IMR-90 (cell line): ENCODE data around the gene PRR5L. TPM values are rescaled to one million over a fixed set of nuclear protein-coding genes. Genes with fewer than 3 reads are reported as not detected.
A peak's percentile ranks its signal among the peaks of the same experiment; 100 is the strongest.

ENCODE experiments used
- ATAC-seq: fragments of 200-7000 bp; cut with Tn5 transposase; 2 replicates; pipeline ENCODE4 v1.9.1; 2020; ENCODE audit warnings: low read depth, mild to moderate bottlenecking, moderate library complexity
- BruUV-seq: library from RNA; stranded (reverse); fragments of 400-500 nt; replicated peaks from 2 replicates; lab custom pipeline; 2021; lab: Mats Ljungman, UMichigan
- CTCF ChIA-PET: fragments of 300-600 bp; formaldehyde crosslinking; extraction: SDS; loops from one replicate; lab custom pipeline; 2021; ENCODE audit warnings: antibody characterized with exemption; lab: Yijun Ruan, JAX
- POLR2A ChIA-PET: fragments of 300-600 bp; sonication (Branson Sonifier 250); formaldehyde crosslinking; loops from one replicate; lab custom pipeline; 2022; ENCODE audit warnings: antibody characterized with exemption; ENCODE audit not compliant: unreplicated experiment; lab: Charles Lee
- DNase-seq: peaks from one replicate; pipeline ENCODE4 v3.0.0; 2013
- H2AFZ ChIP-seq: replicated peaks from 2 replicates; pipeline ENCODE3; 2013; ENCODE audit warnings: low read length, mild to moderate bottlenecking; ENCODE audit not compliant: poor library complexity
- H2AK5ac ChIP-seq: 2 replicates; pipeline ENCODE4 v1.6.1; 2013; ENCODE audit warnings: low read depth, low read length, inconsistent platforms
- H2AK9ac ChIP-seq: replicated peaks from 2 replicates; pipeline ENCODE3; 2013; ENCODE audit warnings: mild to moderate bottlenecking, low read depth, low read length, moderate library complexity; ENCODE audit not compliant: poor library complexity
- H2BK120ac ChIP-seq: 2 replicates; pipeline ENCODE4 v1.6.1; 2013; ENCODE audit warnings: low read depth, low read length, inconsistent platforms
- H2BK15ac ChIP-seq: 3 replicates; pipeline ENCODE4 v1.6.1; 2013; ENCODE audit warnings: low read depth, low read length, inconsistent platforms
- H2BK20ac ChIP-seq: 2 replicates; pipeline ENCODE4 v1.6.1; 2013; ENCODE audit warnings: low read depth, mild to moderate bottlenecking, inconsistent platforms, low read length, moderate library complexity
- H2BK5ac ChIP-seq: 2 replicates; pipeline ENCODE4 v1.6.1; 2013; ENCODE audit warnings: mild to moderate bottlenecking, low read depth, low read length, inconsistent platforms; ENCODE audit not compliant: poor library complexity, severe bottlenecking
- H3K14ac ChIP-seq: replicated peaks from 2 replicates; pipeline ENCODE4 v1.6.1; 2013; ENCODE audit warnings: low read depth, low read length, inconsistent platforms
- H3K18ac ChIP-seq: 2 replicates; pipeline ENCODE4 v1.6.1; 2013; ENCODE audit warnings: low read depth, low read length, control low read depth
- H3K23ac ChIP-seq: 2 replicates; pipeline ENCODE4 v1.6.1; 2013; ENCODE audit warnings: low read depth, low read length, inconsistent platforms
- H3K27ac ChIP-seq: 2 replicates; pipeline ENCODE4 v1.5.1; 2013; ENCODE audit warnings: mild to moderate bottlenecking, control low read depth, low read length; ENCODE audit not compliant: insufficient read depth
- H3K27me3 ChIP-seq: 2 replicates; pipeline ENCODE4 v1.6.1; 2013; ENCODE audit warnings: low read length; ENCODE audit not compliant: control insufficient read depth, insufficient read depth
- H3K36me3 ChIP-seq: 2 replicates; pipeline ENCODE4 v1.6.1; 2013; ENCODE audit warnings: low read length, mixed read lengths; ENCODE audit not compliant: control insufficient read depth, insufficient read depth
- H3K4ac ChIP-seq: 2 replicates; pipeline ENCODE4 v1.6.1; 2013; ENCODE audit warnings: low read depth, low read length, inconsistent platforms
- H3K4me1 ChIP-seq: 2 replicates; pipeline ENCODE4 v1.6.1; 2013; ENCODE audit warnings: low read length, mixed read lengths; ENCODE audit not compliant: control insufficient read depth, insufficient read depth
- H3K4me2 ChIP-seq: 2 replicates; pipeline ENCODE4 v1.6.1; 2013; ENCODE audit warnings: low read depth, mild to moderate bottlenecking, control low read depth, low read length, moderate library complexity
- H3K4me3 ChIP-seq: 2 replicates; pipeline ENCODE4 v1.5.1; 2013; ENCODE audit warnings: low read depth, mild to moderate bottlenecking, control low read depth, low read length, moderate library complexity; ENCODE audit not compliant: insufficient read depth
- H3K56ac ChIP-seq: 2 replicates; pipeline ENCODE4 v1.6.1; 2013; ENCODE audit warnings: low read length, inconsistent platforms; ENCODE audit not compliant: insufficient read depth; ENCODE audit errors: extremely low read depth
- H3K79me1 ChIP-seq, 2 experiments: 2 replicates each; pipeline ENCODE4 v1.6.1; 2013; ENCODE audit warnings: low read length in 2 of 2, inconsistent platforms in 1 of 2, low read depth in 1 of 2
- H3K9ac ChIP-seq: 2 replicates; pipeline ENCODE4 v1.6.1; 2013; ENCODE audit warnings: low read depth, low read length, control low read depth
- H3K9me1 ChIP-seq: 2 replicates; pipeline ENCODE4 v1.6.1; 2013; ENCODE audit warnings: low read length, inconsistent platforms; ENCODE audit not compliant: insufficient read depth
- H3K9me3 ChIP-seq: 2 replicates; pipeline ENCODE4 v1.6.1; 2013; ENCODE audit warnings: low read length; ENCODE audit not compliant: control insufficient read depth, insufficient read depth
- H4K20me1 ChIP-seq: 2 replicates; pipeline ENCODE4 v1.6.1; 2013; ENCODE audit warnings: low read length, inconsistent platforms; ENCODE audit not compliant: insufficient read depth
- H4K5ac ChIP-seq: 2 replicates; pipeline ENCODE4 v1.6.1; 2013; ENCODE audit warnings: mild to moderate bottlenecking, low read depth, low read length, control low read depth
- H4K8ac ChIP-seq, 2 experiments: 2 replicates each; pipeline ENCODE4 v1.6.1; 2013; ENCODE audit warnings: low read depth in 2 of 2, low read length in 2 of 2, control low read depth in 1 of 2, inconsistent platforms in 1 of 2
- H4K91ac ChIP-seq: 2 replicates; pipeline ENCODE4 v1.6.1; 2013; ENCODE audit warnings: low read depth, low read length, inconsistent platforms; ENCODE audit not compliant: insufficient read depth
- BHLHE40 ChIP-seq: fragments of 150-350 bp; IDR thresholded peaks from 2 replicates; pipeline ENCODE4 v1.6.1; 2016; ENCODE audit warnings: mild to moderate bottlenecking, low read depth, low read length
- CHD1 ChIP-seq: IDR thresholded peaks from 2 replicates; pipeline ENCODE4 v1.6.1; 2012; ENCODE audit warnings: low read depth, low read length, improper control_type of control experiment
- FOS ChIP-seq: fragments of 150-350 bp; IDR thresholded peaks from 2 replicates; pipeline ENCODE4 v1.6.1; 2016; ENCODE audit warnings: low read depth, low read length
- MAFK ChIP-seq: IDR thresholded peaks from 2 replicates; pipeline ENCODE4 v1.6.1; 2012; ENCODE audit warnings: low read depth, low read length, improper control_type of control experiment
- MAZ ChIP-seq: IDR thresholded peaks from 2 replicates; pipeline ENCODE4 v1.6.1; 2012; ENCODE audit warnings: low read depth, mild to moderate bottlenecking, low read length, improper control_type of control experiment, moderate library complexity, borderline replicate concordance
- MXI1 ChIP-seq: IDR thresholded peaks from 2 replicates; pipeline ENCODE4 v1.6.1; 2012; ENCODE audit warnings: low read depth, mild to moderate bottlenecking, low read length, moderate library complexity, borderline replicate concordance
- POLR2A ChIP-seq: IDR thresholded peaks from 2 replicates; pipeline ENCODE4 v1.6.1; 2012; ENCODE audit warnings: mild to moderate bottlenecking, low read depth, low read length
- RAD21 ChIP-seq: IDR thresholded peaks from 2 replicates; pipeline ENCODE4 v1.6.1; 2012; ENCODE audit warnings: low read length, improper control_type of control experiment
- RCOR1 ChIP-seq: IDR thresholded peaks from 2 replicates; pipeline ENCODE4 v1.6.1; 2012; ENCODE audit warnings: mild to moderate bottlenecking, low read length, improper control_type of control experiment; ENCODE audit not compliant: insufficient replicate concordance
- SMC3 ChIP-seq: fragments of 150-350 bp; IDR thresholded peaks from 2 replicates; pipeline ENCODE4 v1.6.1; 2016; ENCODE audit warnings: low read depth, mild to moderate bottlenecking, antibody characterized with exemption, low read length, moderate library complexity
- WGBS, 2 experiments: methylation state at CpG; one replicate each; pipeline versions ENCODE4 v1.1.5 to v1.1.7; 2013; ENCODE audit warnings: missing lambda C conversion rate in 2 of 2; ENCODE audit not compliant: insufficient read length in 1 of 2; ENCODE audit errors: extremely low coverage in 2 of 2; 5-methylcytosine and 5-hydroxymethylcytosine counted together
- dilution Hi-C: fragments of 300-500 bp; cut with HindIII; formaldehyde crosslinking; loops from one replicate; pipeline ENCODE4 v1.14.3; 2018; ENCODE audit warnings: low sequenced_read_pairs; ENCODE audit not compliant: unreplicated experiment
- in situ Hi-C: fragments of 300-500 bp; cut with MboI; formaldehyde crosslinking; loops from 3 replicates; pipeline ENCODE4 v1.14.3; 2019; ENCODE audit warnings: low sequenced_read_pairs, inconsistent platforms, mixed read lengths
- intact Hi-C: fragments of 100-400 bp; cut with micrococcal nuclease; formaldehyde crosslinking; loops from 2 replicates; pipeline ENCODE4 v1.10.0; 2022
- polyA plus RNA-seq, 3 experiments: library from polyadenylated mRNA; depleted of rRNA; stranded (reverse); fragments of >200 nt; gene quantifications; 2 replicates each; pipeline ENCODE4 v1.2.3, GENCODE V29; 2012; ENCODE audit warnings: low replicate concordance in 1 of 3
- total RNA-seq: library from RNA; depleted of rRNA; stranded (reverse); fragments of >200 nt; gene quantifications from 2 replicates; pipeline ENCODE4 v1.2.3, GENCODE V29; 2012

Gene PRR5L
- total and polyA plus RNA-seq, 2 of the 4 experiments (the other 2 are of a cell fraction), result 2.9 to 3.6 TPM

DNA sequence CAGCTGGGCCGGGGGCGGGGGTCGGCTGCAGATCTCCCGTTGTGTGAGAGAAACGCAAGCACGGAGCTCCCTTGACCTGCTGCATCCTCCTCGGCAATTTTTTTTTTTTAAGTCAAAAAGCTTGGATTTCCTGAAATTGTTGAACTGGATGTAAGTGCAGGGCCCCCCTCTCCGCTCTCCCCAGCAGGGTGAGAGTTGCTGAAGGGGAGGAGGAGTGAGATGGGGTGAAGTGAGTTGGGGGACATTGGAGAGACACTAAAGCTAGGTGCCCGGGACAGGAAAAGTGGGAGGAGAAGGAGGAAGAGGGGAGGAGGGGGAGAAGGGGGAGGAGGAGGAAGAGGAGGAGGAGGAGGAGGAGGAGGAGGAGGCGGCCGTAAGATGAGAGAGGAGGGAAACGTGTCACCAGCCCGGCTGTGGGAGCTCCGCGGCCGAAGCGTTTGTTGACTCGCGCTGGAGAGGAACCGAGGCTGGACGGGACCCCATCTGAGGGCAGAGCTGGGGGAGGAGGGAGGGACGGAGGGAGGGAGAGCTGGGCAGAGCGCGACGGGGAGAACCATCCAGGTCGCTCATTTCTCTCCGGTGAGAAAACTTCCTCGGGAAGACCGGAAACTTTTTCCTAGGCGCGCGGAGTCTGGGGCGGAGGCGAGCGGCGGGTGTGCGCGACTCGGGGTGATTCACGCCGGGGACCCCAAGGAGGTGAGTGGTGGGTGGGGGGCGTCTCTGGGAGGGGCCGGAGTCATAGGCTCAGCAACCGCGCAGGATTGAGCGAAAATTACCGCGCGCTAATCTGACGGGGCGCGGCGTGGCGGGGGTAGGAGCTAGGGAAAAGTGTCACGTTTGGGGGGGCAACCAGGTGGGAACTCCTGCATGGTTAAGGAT, 80.2 kb downstream of the PRR5L start:
- ChIA-PET POLR2A (interaction anchor here (0.6 to 1.0 kb wide), 3 partner anchors 12 to 29 kb away, joined by 3 to 6 read pairs (median 4); no protein-coding TSS in a partner anchor), CTCF (interaction anchor here (0.6 to 1.5 kb wide), 8 partner anchors 17 to 698 kb away, joined by 3 to 9 read pairs (median 3); no protein-coding TSS in a partner anchor)
- Histone ChIP-seq H2BK15ac (peak overlapping the region; percentile 78; the same call in 1 of the 3 replicates), H3K27ac (peak overlapping the region; percentile 29; the same call in 1 of the 2 replicates), H2AK5ac (peak overlapping the region; percentile 43; the same call in 1 of the 2 replicates), H4K20me1 (peaks cover 5% of the 10 kb centered on the region; the same call in 1 of the 2 replicates), H3K56ac (peak overlapping the region; percentile 63; the same call in 1 of the 2 replicates), H3K27me3 (peaks cover 2% of the 10 kb centered on the region; the same call in 1 of the 2 replicates), H2BK120ac (peak overlapping the region; percentile 42; the same call in 1 of the 2 replicates), H3K4me3 (peak overlapping the region; percentile 83), H3K79me1 (peaks cover 11 to 15% of the 10 kb centered on the region in 2 experiments; a peak in 3 of 4 replicates), H2BK5ac (no peak overlapping the region), H3K36me3 (no peaks in the 10 kb centered on the region), H2AFZ (peak overlapping the region; percentile 91), H3K9me1 (peaks cover 9% of the 10 kb centered on the region), H3K9ac (peak overlapping the region; percentile 80), H3K4me2 (peak overlapping the region; percentile 94), H4K91ac (peak overlapping the region; percentile 58; the same call in 1 of the 2 replicates), H3K23ac (peak overlapping the region; percentile 86), H3K4ac (peak overlapping the region; percentile 50; the same call in 1 of the 2 replicates), H3K9me3 (no peaks in the 10 kb centered on the region), H2AK9ac (peak overlapping the region; percentile 81), H4K5ac (peak overlapping the region; percentile 9; the same call in 1 of the 2 replicates), H4K8ac (peak overlapping the region; percentile 3 to 57; a peak in 2 of 4 replicates), H3K18ac (no peak overlapping the region), H3K4me1 (peaks cover 4% of the 10 kb centered on the region), H2BK20ac (no peak overlapping the region), H3K14ac (peak overlapping the region; percentile 61; the same call in 1 of the 2 replicates)
- TF ChIP-seq RAD21, result 0 out of 2 replicates have a peak, but pooled peaks have one; percentile 5
- TF ChIP-seq MAFK, result no peak
- no peak for TF ChIP-seq RCOR1
- TF ChIP-seq SMC3, result no peak
- TF ChIP-seq MXI1, result no peak
- TF ChIP-seq POLR2A, result no peak
- TF ChIP-seq FOS, result no peak
- TF ChIP-seq CHD1, result no peak
- TF ChIP-seq MAZ, result peak; percentile 26; the same call in 1 of the 2 replicates
- no peak for TF ChIP-seq BHLHE40
- ATAC-seq (peak; percentile 16), DNase-seq (peak; percentile 18)
- dilution Hi-C loops, result no loop called here
- 1% methylated on average over 18 of the region's 55 CpGs; no CpG with 5 or more reads in 1 of the 2 experiments for WGBS, 2 experiments
- in situ Hi-C loops, result loop anchor here (5.0 kb wide), 1 partner anchor 96 kb away; no protein-coding TSS in a partner anchor
- intact Hi-C loops, result loop anchor here (2.0 to 5.0 kb wide), 3 partner anchors 55 to 81 kb away; partner anchors contain the start of gene PRR5L
- BruUV-seq, result no TSS peak
